ENCODE results near the gene DLG2.

GRCh38 chr11:83424376-83425136 lies 2202.6 kb downstream of the DLG2 start:
- TF ChIP-seq POLR2A (IDR thresholded peaks at IDR 0.05): no peak
- no peak for TF ChIP-seq CTCF (IDR thresholded peaks at IDR 0.05)
